Uterus (tissue), 4 donors: ENCODE data around the gene SBDS. TPM values are rescaled to one million over a fixed set of nuclear protein-coding genes. Genes with fewer than 3 reads are reported as not detected.

Experiments used
- DNase-seq, 2 donors: peaks; one replicate each; pipeline ENCODE4 v3.0.0-alpha.2; 2019 to 2020
- H3K27ac ChIP-seq, 2 donors: fragments of 200-600 bp; sonication (generic); 1 replicate in 1 of 2; 2 replicates in 1 of 2; pipeline ENCODE4 v1.5.1; 2016 to 2018
- H3K27me3 ChIP-seq, 2 donors: fragments of 200-600 bp; sonication (generic); one replicate each; pipeline ENCODE4 v1.5.1; 2018 to 2019; ENCODE audit warnings: control low read depth in 1 of 2
- H3K36me3 ChIP-seq, 2 donors: fragments of 200-600 bp; sonication (generic); one replicate each; pipeline ENCODE4 v1.5.1; 2019; ENCODE audit warnings: control low read depth in 1 of 2
- H3K4me1 ChIP-seq, 2 donors: fragments of 200-600 bp; sonication (generic); one replicate each; pipeline ENCODE4 v1.5.1; 2018 to 2019; ENCODE audit warnings: control low read depth in 1 of 2
- H3K4me3 ChIP-seq, 2 donors: fragments of 200-600 bp; sonication (generic); 1 replicate in 1 of 2; 2 replicates in 1 of 2; pipeline ENCODE4 v1.5.1; 2018 to 2019; ENCODE audit warnings: mild to moderate bottlenecking in 1 of 2
- H3K9me3 ChIP-seq, 2 donors: fragments of 200-600 bp; sonication (generic); one replicate each; pipeline ENCODE4 v1.5.1; 2019; ENCODE audit warnings: control low read depth in 1 of 2
- POLR2A ChIP-seq, 2 donors: fragments of 450-650 bp; IDR thresholded peaks; one replicate each; pipeline ENCODE4 v1.6.1; 2016; ENCODE audit warnings: antibody characterized with exemption in 2 of 2, mild to moderate bottlenecking in 1 of 2, moderate library complexity in 1 of 2
- intact Hi-C: fragments of 100-400 bp; cut with DNase I; formaldehyde crosslinking; loops from one replicate; pipeline ENCODE4 v1.15.1; 2023; ENCODE audit warnings: low total_unique reads
- total RNA-seq, 4 donors: library from RNA; depleted of rRNA in 3 of 4; stranded (reverse); fragments of >200 nt in 3 of 4; gene quantifications; one replicate each; pipeline versions ENCODE4 v1.1.0 to v1.2.4, GENCODE V29; 2014 to 2023
- TF ChIP-seq, protein P1 (sequence below), 4 experiments: fragments of 200-600 bp in 2 of 4; fragments of 450-650 bp in 2 of 4; sonication (generic) in 2 of 4; IDR thresholded peaks; one replicate each; pipeline ENCODE4 v1.5.1; 2016 to 2019; ENCODE audit warnings: antibody characterized with exemption in 4 of 4, mild to moderate bottlenecking in 2 of 4, moderate library complexity in 1 of 4
- donor health status: DM: yes; HTN: yes; CAD: no.

Gene SBDS
- total RNA-seq, 4 donors from 2014 or later, result 57.1 to 134 (median 94.8) TPM

DNA sequence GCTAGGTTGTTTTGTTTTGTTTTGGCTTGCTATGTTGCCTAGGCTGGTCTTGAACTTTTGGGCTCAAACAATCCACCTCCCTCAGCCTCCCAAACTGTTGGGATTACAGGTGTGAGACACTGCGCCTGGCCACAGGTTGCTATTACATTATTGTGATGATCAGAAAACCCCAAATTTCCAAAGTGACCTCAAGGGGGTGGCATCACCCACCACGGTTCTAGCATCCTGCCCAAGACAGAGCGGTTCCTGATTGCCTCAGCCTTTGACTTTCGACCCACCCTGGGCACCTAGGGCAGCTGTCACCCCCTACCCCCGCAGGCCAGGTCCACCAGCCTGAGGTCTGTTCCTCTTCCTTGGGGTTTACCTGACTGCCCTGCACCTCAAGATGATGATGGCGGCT is 28.4 kb downstream of the SBDS start:
- TF ChIP-seq, protein P1, sequence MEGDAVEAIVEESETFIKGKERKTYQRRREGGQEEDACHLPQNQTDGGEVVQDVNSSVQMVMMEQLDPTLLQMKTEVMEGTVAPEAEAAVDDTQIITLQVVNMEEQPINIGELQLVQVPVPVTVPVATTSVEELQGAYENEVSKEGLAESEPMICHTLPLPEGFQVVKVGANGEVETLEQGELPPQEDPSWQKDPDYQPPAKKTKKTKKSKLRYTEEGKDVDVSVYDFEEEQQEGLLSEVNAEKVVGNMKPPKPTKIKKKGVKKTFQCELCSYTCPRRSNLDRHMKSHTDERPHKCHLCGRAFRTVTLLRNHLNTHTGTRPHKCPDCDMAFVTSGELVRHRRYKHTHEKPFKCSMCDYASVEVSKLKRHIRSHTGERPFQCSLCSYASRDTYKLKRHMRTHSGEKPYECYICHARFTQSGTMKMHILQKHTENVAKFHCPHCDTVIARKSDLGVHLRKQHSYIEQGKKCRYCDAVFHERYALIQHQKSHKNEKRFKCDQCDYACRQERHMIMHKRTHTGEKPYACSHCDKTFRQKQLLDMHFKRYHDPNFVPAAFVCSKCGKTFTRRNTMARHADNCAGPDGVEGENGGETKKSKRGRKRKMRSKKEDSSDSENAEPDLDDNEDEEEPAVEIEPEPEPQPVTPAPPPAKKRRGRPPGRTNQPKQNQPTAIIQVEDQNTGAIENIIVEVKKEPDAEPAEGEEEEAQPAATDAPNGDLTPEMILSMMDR (IDR thresholded peaks at IDR 0.05), result no peak
- no peak for TF ChIP-seq POLR2A (IDR thresholded peaks at IDR 0.05)
- intact Hi-C loops, result no loop called here

DNA sequence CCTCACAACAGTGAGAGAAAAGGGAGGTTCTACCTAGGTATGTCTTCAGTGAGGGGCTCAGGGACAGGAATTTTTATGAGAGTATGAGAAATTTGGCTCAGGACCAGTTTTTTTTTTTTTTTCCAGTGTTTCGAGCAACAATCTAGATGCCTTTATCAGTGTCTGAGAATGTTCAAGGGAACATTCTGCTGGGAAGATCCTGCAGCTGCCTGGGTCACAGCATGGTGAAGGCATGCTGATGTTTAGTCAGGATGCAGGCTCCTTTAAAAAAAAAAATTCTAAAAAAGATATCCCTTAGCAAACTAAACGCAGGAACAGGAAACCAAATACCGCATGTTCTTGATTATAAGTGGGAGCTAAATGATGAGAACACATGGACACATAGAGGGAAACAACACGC is 31.0 kb downstream of the SBDS start:
- no peak overlapping the region for H3K27ac ChIP-seq
- no peaks in the 10 kb centered on the region for H3K9me3 ChIP-seq
- H3K27me3 ChIP-seq, result no peaks in the 10 kb centered on the region
- intact Hi-C loops, result no loop called here
- no peak overlapping the region for H3K4me3 ChIP-seq
- no peaks in the 10 kb centered on the region for H3K4me1 ChIP-seq
- no peak for TF ChIP-seq POLR2A (IDR thresholded peaks at IDR 0.05)
- TF ChIP-seq, protein P1 (IDR thresholded peaks at IDR 0.05), result no peak
- H3K36me3 ChIP-seq, result no peaks in the 10 kb centered on the region
- DNase-seq, result no peak

More for the DNA sequence above, 28.4 kb downstream of the SBDS start:
- Histone ChIP-seq H3K27ac (no peak overlapping the region), H3K9me3 (no peaks in the 10 kb centered on the region), H3K27me3 (no peaks in the 10 kb centered on the region), H3K4me1 (no peaks in the 10 kb centered on the region), H3K4me3 (no peak overlapping the region), H3K36me3 (no peaks in the 10 kb centered on the region)
- no peak for DNase-seq

DNA sequence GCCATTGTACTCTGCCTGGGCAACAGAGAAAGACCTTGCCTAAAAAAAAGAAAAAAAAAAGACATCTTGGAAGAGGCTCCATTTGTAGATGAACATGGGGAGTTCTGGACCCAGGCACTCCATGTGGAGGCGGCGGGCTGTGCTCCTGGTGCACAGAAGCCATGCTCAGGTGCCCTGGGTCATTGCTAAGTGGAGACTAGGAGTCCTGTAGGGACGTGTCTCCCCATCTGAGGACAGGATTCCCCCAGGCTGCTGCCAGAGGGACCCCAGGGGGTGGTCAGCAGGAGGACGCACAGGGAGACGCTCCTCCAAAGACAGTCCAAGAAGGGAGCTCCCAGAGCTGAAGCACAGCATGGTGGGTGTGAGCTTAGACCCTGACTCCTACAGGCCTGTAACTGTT is 34.3 kb downstream of the SBDS start:
- no peak for DNase-seq
- TF ChIP-seq, protein P1 (IDR thresholded peaks at IDR 0.05), result no peak
- no peak for TF ChIP-seq POLR2A (IDR thresholded peaks at IDR 0.05)
- intact Hi-C loops, result no loop called here
- Histone ChIP-seq H3K4me1 (no peaks in the 10 kb centered on the region), H3K27ac (no peak overlapping the region), H3K36me3 (no peaks in the 10 kb centered on the region), H3K27me3 (no peaks in the 10 kb centered on the region), H3K9me3 (no peaks in the 10 kb centered on the region), H3K4me3 (no peak overlapping the region)

DNA sequence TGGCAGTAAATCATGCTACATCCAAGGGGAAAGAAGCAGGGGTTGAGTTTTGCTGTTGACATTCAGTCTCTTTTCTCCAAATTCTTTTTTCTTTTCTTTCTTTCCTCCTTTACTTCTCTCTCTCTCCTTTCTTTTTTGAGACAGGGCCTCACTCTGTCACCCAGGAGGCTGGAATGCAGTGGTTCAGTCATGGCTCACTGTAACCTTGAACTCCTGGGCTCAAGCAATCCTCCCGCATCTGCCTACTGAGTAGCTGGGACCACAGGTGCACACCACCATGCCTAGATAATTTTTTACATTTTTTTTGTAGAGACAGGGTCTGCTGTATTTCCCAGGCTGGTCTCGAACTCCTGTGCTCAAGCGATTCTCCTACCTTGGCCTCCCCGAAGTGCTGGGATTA is 35.2 kb downstream of the SBDS start:
- Histone ChIP-seq H3K9me3 (no peaks in the 10 kb centered on the region), H3K4me3 (no peak overlapping the region), H3K27me3 (no peaks in the 10 kb centered on the region), H3K4me1 (no peaks in the 10 kb centered on the region), H3K27ac (no peak overlapping the region), H3K36me3 (no peaks in the 10 kb centered on the region)
- TF ChIP-seq, protein P1 (IDR thresholded peaks at IDR 0.05), result no peak
- no peak for TF ChIP-seq POLR2A (IDR thresholded peaks at IDR 0.05)
- intact Hi-C loops, result no loop called here
- DNase-seq, result no peak

DNA sequence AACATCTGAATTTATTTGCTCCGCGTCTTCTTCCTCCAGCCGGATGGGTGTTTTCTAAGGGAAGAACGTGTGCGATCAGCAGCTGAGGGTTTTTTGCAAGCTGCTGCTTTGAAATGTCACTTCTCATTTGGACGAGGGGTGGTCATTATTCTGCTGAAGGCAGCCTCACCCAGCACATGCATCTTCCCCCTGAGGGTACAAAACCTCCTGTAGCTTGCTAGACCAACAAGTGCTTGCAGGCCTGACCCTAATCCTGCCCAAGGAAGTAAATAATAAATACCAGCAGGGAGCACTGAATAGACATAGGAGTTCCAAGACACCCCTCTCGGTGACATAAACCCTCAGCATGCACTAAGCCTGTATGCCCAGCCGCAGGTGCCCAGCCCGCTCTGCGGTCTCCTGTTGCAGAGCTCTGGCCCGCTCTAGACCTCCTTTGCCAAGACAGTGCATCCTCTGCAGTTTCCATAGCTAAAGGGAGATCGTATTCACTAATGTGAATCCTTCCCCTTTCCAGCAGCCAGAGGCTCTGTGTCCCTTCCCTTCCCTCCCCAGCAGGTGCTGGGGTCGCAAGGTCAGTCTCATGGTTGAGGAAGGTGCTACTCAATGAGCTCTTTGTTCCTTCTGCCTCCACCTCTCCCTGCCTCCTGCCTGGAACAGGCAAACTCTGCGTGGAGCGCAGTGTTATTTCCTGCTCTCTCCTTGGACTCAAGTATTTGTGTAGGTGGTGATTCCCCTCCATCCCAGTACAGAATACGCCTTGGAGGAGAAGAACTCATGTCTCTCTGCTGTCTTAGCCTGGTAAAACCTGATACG is 36.6 kb downstream of the SBDS start:
- TF ChIP-seq, protein P1 (IDR thresholded peaks at IDR 0.05), result no peak
- Histone ChIP-seq H3K27me3 (no peaks in the 10 kb centered on the region), H3K9me3 (no peaks in the 10 kb centered on the region), H3K4me1 (no peaks in the 10 kb centered on the region), H3K36me3 (no peaks in the 10 kb centered on the region), H3K4me3 (no peak overlapping the region), H3K27ac (no peak overlapping the region)
- no peak for DNase-seq
- intact Hi-C loops, result no loop called here
